Activated CD4-positive, CD25-positive, alpha-beta regulatory T cell treated with anti-CD3 and anti-CD28 coated beads, Interleukin-2, amount 50 U/mL, for 72 hours (primary cell): ENCODE results near the gene KREMEN1.

ENCODE experiments used
- DNase-seq: peaks from one replicate; pipeline ENCODE4 v3.0.0; 2021

The KREMEN1 gene

GRCh38 chr22:29136782-29137700, 64.2 kb downstream of the KREMEN1 start:
- no peak for DNase-seq

- no peak for DNase-seq
Observed at GRCh38 chr22:29138556-29139305, 65.9 kb downstream of the KREMEN1 start.

- DNase-seq = no peak
Observed at GRCh38 chr22:29139965-29140782, 67.3 kb downstream of the KREMEN1 start.

- no peak for DNase-seq
Observed at GRCh38 chr22:29141078-29141688, 68.3 kb downstream of the KREMEN1 start.

- no peak for DNase-seq
Observed at GRCh38 chr22:29142116-29142515, 69.3 kb downstream of the KREMEN1 start.

GRCh38 chr22:29143941-29144785, 71.3 kb downstream of the KREMEN1 start:
- DNase-seq = no peak

GRCh38 chr22:29144786-29145160, 71.9 kb downstream of the KREMEN1 start:
- no peak for DNase-seq

- DNase-seq = no peak
Observed at GRCh38 chr22:29145321-29146072, 72.7 kb downstream of the KREMEN1 start.

- DNase-seq = no peak
Observed at GRCh38 chr22:29146091-29146560, 73.3 kb downstream of the KREMEN1 start.

GRCh38 chr22:29146771-29147170, 73.9 kb downstream of the KREMEN1 start:
- no peak for DNase-seq

- DNase-seq = no peak
Observed at GRCh38 chr22:29147331-29147899, 74.6 kb downstream of the KREMEN1 start.

GRCh38 chr22:29148036-29148435, 75.2 kb downstream of the KREMEN1 start:
- no peak for DNase-seq

GRCh38 chr22:29148826-29149225, 76.0 kb downstream of the KREMEN1 start:
- no peak for DNase-seq

GRCh38 chr22:29149841-29150555, 77.2 kb downstream of the KREMEN1 start:
- no peak for DNase-seq

GRCh38 chr22:29150701-29151100, 77.9 kb downstream of the KREMEN1 start:
- no peak for DNase-seq

- no peak for DNase-seq
Observed at GRCh38 chr22:29151316-29151715, 78.5 kb downstream of the KREMEN1 start.

GRCh38 chr22:29152045-29152953, 79.5 kb downstream of the KREMEN1 start:
- DNase-seq = no peak

GRCh38 chr22:29152954-29153719, 80.3 kb downstream of the KREMEN1 start:
- DNase-seq = no peak
